HG02623 (cell line): ENCODE data around the gene UBE2D1.
A peak's percentile ranks its signal among the peaks of the same experiment; 100 is the strongest.

Experiments used
- ATAC-seq: cut with Tn5 transposase; IDR thresholded peaks from one replicate; pipeline ENCODE4 v1.9.1; 2021; ENCODE audit warnings: moderate library complexity; ENCODE audit not compliant: unreplicated experiment

Gene UBE2D1

GRCh38 chr10:58336242-58336641 lies 1.4 kb downstream of the UBE2D1 start:
- ATAC-seq: no peak

DNA sequence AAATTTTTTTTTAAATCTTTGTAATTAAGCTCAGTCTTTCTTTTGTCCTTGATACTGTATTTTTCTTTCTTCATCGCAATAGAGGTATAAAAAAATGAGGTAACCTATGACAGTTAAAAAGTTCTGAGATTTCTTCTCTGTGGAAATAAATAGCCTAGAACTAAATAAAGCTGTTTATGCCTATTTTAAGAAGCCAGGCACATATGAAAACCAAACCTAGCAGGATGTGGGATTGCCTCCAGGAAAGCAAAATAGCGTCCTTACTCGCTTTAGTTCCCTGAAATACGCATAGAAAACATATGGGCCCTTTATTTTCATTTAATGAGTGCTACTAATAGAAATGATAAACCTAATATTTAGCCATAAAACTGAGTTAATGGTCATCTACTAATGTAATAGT lies 6.6 kb downstream of the UBE2D1 start:
- no peak for ATAC-seq

DNA sequence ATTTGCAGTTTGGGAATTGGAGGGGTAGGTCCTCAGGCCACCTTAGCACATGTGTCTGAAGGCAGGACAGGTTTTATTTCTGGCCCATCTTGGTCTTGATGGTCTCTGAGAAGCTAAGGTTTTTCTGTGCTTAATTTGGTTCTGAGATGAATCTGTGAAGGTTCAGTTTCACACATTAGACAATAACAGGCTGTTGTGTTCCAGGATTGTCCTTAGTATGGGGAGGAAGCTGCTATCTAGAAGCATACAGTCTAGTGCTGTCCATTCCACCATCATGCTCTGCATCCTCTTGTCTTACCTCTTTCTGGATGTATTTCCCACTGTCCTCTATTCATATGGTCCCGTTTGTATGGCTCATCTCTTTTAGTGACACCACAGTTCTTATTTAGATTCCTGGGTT lies 7.1 kb downstream of the UBE2D1 start:
- ATAC-seq: peak; percentile 53

- no peak for ATAC-seq
These were observed 13.2 kb downstream of the UBE2D1 start for GRCh38 chr10:58347967-58348366.

GRCh38 chr10:58348571-58349033 lies 13.8 kb downstream of the UBE2D1 start:
- ATAC-seq: no peak

- no peak for ATAC-seq
These were observed 15.2 kb downstream of the UBE2D1 start for GRCh38 chr10:58350023-58350422.

DNA sequence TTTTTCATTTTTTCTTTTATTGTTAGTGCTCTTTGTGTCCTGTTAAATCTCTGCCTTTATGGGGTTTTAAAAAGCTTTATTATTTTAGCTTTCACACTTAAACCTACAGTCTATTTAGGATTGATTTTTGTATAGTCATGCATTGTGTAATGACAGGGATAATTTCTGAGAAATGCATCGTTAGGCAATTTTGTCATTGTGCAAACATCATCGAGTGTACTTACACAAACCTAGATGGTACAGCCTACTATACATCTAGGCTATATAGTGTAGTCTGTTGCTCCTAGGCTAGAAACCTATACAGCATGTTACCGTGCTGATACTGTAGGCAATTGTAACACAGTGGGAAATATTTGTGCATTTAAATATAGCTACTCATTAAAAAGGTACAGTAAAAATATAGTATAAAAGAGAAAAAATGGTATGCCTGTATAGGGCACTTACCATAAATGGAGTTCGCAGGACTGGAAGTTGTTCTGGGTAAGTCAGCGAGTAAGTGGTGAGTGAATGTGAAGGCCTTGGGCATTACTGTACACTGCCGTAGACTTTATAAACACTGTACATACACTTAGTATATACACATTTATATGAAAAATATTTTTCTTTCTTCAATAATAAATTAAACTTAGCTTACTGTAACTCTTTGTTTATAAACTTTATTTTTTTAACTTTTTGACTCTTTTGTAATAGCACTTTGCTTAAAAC lies 16.0 kb downstream of the UBE2D1 start:
- ATAC-seq: no peak

GRCh38 chr10:58351616-58352578 lies 17.1 kb downstream of the UBE2D1 start:
- no peak for ATAC-seq

- ATAC-seq: no peak
These were observed 18.3 kb downstream of the UBE2D1 start for GRCh38 chr10:58352956-58353610.

DNA sequence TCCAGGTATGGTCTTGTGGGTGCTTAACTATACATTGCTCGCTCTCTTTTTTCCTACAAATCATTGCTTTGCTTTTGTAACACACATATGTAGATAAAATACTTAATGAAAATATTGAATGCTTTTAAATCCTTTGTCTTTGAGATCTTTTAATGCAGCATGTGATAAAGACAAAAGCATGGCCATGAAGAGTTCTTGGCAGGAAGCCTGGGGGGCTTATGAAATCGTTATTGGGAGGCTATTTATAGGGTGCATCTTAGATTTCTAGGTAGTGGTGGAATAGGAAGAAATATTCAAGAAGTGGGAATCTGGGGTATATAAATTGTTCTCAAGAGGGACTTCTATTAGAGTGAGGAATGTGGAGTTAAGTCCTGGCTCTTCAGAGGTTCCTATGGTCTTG lies 21.9 kb downstream of the UBE2D1 start:
- no peak for ATAC-seq

DNA sequence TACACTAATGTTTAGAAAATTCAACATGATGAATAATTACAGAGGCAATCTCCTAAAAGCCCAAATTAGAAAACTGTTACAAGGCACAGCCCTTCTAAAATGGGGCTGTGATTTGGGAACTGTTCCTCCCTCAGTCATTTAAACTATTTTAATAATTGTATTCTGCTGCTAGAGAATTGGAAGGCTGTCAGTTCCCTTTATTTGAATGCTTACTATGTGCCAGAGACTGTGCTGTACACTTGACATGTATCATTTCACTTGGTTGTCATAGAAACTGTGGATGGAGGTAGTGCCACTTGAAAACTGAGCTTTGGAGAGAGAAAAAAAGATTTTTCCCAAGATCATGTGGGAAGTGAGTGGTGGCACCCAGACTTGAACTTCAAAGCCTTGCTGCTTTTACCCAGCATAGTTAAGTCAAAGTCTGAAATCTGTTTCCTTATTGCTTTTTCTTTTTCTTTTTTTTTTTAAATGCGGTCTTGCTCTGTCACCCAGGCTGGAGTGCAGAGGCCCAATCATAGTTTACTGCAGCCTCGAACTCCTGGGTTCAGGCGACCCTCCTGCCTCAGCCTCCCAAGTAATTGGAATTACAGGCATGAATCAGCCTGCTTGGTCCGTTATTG lies 23.6 kb downstream of the UBE2D1 start:
- ATAC-seq: no peak

DNA sequence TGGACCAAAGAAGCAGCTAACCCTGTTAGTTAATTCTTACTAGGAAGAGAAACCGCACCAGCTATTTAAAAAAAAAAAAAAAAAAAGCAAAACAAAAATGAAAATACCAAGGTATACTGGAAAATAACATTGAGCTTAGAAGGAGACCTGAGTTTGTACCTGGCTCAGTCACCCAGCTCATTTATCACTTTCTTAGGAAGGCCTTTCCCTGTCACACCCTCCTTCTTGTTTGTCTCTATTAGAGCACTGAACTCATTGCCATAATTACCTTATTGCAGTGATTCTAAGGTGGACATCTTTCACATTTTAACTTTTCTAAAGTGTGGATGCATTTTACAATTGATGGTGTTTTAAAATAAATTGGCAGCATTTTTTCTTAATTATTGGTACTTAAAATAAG lies 24.1 kb downstream of the UBE2D1 start:
- ATAC-seq: no peak

DNA sequence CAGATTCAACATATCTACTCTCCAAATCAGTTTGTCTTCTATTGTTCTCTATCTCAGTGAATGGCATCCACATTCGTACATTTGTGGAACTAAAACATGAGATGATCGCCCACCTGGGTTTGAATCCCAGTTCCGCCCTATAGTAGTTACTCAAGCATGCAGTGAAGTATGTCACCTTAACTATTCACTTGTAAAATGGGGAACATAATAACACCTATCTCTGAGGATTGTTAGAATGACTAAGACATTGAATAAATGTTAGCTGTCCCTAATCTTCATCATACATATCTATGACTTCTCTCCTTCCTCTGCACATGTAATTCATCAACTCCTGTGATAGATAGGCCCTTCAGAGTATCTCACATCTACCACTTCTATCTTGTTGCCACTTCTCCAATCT lies 24.7 kb downstream of the UBE2D1 start:
- ATAC-seq: no peak

DNA sequence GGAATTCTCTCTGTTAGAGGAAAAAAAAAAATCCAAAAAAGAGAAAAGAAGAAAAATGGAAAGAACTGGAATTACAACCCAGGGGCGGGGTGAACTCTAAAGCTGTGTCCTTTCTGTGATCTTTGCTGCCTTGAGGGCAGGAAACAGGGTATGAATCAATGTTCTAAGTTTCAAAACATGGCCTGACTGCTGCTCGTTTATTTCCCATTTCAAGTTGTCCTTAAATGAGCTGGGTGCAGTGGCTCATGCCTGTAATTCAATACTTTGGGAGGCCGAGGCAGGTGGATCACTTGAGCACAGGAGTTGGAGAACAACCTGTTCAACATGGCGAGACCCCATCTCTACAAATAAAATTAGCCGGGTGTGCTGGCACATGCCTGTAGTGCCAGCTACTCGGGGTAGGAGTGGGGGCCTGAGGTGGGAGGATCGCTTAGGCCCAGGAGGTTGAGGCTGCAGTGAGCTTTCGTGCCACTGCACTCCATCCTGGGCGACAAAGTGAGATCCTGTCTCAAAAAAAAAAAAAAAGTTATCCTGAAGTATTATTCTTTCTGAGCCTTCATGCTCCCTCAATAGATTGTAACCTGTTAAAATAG lies 25.7 kb downstream of the UBE2D1 start:
- ATAC-seq: no peak

GRCh38 chr10:58361353-58361752 lies 26.5 kb downstream of the UBE2D1 start:
- no peak for ATAC-seq

DNA sequence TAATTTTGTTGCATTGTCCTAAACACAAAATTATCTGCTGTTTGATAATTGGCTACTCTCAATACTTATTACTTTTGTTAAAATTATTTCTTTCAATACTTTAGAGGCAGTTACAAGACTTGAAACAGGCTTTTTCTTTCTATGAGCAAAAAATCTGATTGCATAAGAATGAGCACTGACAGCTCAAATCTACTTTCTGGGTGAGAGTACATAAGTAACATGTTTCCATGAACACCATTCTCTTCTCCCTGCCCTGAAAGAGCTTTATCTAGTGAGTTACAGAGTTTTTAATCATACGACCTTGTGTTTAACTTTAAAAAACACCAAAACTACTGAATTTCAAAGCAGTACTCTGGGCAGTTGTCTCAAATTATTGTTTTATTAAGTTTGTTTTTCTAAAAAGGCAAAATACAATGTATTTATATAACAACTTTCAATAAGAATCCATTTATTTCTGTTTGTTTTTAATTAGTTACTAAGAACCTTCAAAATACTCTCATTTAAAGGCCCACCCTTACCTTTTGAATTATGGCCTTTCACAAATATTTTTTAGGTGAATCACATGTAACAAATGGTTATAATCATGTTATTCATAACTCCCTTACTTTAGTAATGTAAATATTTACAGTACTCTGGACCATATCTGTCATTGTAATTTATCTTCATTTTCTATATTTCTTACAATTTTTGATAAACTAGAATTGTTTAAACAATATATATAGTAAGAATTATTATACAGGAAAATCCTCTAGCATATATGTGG lies 27.4 kb downstream of the UBE2D1 start:
- no peak for ATAC-seq

GRCh38 chr10:58367069-58367468 lies 32.3 kb downstream of the UBE2D1 start:
- ATAC-seq: no peak

DNA sequence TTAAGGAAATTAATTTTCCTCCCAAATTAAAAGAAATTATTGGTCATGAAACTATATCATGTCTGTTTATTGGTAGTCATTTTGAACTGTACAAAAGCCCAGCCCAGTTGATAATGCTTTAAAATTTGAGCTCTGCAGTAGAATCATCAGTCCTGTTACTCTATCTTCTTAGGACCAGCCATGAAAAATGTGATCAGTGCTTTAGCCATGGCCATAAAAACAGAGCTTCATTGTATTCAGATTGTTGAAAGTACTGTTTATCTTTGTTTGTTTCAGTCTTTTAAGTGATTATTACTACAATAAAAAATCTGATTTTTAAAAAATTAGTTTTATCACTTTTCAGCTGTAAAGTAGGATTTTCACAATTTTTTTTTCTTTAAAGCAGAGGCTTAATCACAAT lies 36.7 kb downstream of the UBE2D1 start:
- ATAC-seq: no peak

GRCh38 chr10:58372607-58373441 lies 38.0 kb downstream of the UBE2D1 start:
- peak; percentile 78 for ATAC-seq
